ENCODE data around the gene ANXA6.

Gene ANXA6

DNA sequence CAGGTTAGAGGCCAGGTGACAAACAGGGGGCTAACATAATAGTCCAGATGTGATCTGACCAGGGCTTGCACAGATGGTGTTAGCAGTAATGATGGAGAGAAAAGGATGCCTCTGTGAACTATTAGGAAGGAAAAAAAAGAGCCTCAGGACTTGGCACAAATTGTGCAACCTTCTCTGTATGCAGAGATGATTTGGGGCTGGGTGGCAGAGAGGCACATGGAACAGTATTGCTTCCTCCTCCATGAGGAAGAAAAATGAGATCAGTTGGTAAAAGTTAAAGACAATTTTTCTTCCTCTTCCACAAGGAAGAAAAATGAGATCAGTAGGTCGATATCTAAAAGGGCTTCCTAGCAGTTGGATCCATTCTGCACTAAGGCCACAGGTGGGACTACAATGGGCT, 13.9 kb upstream of the ANXA6 start:
- Histone ChIP-seq H3K4me3 (replicated peaks; ENCODE audit: low read depth, low read length) (no peak overlapping the region), H3K36me3 (ENCODE audit: control insufficient read depth, insufficient read depth, low read length) (no peaks in the 10 kb centered on the region), H3K27me3 (replicated peaks; ENCODE audit: control insufficient read depth, insufficient read depth, low read length) (no peaks in the 10 kb centered on the region)
- TF ChIP-seq, protein P1, sequence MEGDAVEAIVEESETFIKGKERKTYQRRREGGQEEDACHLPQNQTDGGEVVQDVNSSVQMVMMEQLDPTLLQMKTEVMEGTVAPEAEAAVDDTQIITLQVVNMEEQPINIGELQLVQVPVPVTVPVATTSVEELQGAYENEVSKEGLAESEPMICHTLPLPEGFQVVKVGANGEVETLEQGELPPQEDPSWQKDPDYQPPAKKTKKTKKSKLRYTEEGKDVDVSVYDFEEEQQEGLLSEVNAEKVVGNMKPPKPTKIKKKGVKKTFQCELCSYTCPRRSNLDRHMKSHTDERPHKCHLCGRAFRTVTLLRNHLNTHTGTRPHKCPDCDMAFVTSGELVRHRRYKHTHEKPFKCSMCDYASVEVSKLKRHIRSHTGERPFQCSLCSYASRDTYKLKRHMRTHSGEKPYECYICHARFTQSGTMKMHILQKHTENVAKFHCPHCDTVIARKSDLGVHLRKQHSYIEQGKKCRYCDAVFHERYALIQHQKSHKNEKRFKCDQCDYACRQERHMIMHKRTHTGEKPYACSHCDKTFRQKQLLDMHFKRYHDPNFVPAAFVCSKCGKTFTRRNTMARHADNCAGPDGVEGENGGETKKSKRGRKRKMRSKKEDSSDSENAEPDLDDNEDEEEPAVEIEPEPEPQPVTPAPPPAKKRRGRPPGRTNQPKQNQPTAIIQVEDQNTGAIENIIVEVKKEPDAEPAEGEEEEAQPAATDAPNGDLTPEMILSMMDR (IDR thresholded peaks at IDR 0.05; ENCODE audit: insufficient read depth, low read length, poor library complexity, severe bottlenecking), result no peak
- no peak for DNase-seq (ENCODE audit: extremely low read depth, insufficient read length)

DNA sequence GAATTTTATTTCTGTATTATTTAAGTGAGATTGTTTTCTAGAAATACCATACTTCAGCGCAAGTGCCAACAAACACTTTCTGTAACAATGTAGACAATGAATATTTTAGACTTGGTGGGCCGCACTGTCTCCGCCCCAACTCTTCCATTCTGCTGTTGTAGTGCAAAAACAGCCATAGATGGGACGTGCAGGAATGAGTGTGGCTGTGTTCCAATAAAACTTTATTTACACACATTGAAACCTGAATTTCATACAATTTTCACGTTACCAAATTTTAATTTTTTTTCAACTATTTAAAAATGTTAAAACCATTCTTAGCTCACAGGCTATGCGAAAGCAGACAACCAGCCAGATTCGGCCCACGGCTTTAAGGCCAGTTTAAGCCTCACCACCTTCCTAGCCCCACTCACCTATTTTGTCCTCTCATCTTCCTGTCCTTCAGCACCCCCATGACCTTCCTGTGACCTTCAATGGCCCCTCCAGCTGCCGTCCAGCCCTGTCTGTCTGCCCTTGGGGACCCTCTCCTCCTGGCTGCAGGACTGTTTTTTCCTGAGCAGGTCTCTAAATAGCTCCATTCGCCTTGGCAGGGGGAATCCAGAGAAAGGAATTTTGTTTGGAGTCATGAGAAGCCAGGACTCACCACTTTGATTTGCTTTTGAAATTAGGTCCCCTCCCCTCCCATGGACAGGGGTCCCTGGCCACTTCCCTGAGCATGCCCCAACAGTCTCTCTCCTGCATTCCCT, 11.2 kb upstream of the ANXA6 start:
- DNase-seq (ENCODE audit: extremely low read depth, insufficient read length), result no peak
- TF ChIP-seq, protein P1 (IDR thresholded peaks at IDR 0.05; ENCODE audit: insufficient read depth, low read length, poor library complexity, severe bottlenecking), result no peak
- H3K36me3 ChIP-seq (ENCODE audit: control insufficient read depth, insufficient read depth, low read length), result no peaks in the 10 kb centered on the region
- no peak overlapping the region for H3K4me3 ChIP-seq (replicated peaks; ENCODE audit: low read depth, low read length)
- no peaks in the 10 kb centered on the region for H3K27me3 ChIP-seq (replicated peaks; ENCODE audit: control insufficient read depth, insufficient read depth, low read length)

DNA sequence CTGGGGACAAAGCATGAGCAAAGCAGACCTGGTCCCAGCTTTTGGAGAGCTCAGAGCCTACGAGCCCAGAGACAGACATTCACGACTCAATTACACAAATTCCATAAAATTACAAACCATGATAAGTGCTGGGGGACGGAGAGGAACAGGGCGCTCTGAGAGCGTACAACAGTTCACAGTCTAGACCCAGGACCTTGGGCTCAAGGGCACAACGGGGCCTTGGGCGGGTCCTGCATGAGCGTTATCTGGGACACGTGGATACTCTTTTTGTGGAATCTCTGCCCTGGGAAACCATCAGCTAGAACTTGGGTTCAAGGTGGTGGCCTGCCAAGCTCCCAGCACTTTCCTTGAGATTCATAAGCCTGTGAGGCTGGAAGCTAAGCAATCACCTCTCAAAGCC, 9.4 kb upstream of the ANXA6 start:
- no peaks in the 10 kb centered on the region for H3K27me3 ChIP-seq (replicated peaks; ENCODE audit: control insufficient read depth, insufficient read depth, low read length)

DNA sequence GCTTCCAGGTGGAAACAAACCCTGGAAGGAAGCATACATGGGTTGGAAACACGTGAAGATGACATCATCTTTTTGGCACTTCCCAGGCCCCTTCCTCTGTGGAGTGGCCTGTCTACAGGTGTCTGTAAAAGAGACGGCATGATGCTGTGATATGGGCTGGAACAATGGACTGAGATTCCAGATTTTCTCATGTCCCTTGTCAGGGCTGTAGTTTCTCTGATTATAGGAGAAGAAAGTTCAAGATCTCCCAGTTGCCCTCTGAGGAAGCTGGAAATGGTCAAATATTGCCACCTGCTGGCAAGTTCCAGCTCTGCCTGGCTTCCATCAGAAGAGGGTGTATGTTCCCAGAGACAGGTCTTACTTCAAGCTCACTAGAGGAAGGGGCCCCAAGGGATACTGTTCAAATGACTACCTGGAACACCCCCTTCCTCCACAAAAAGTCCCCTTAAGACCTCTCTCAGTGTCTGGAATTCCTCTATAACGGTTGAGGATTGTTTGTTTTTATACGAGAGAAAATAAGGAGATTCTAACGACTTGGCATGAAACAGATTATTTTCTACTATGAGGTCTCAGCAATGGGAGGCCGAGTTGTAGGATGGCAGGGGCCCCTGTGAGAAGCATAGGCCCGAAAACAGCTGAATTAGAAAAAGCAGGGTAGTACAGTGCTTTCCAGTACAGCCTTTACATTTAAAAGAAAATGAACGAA, 7.3 kb upstream of the ANXA6 start:
- Histone ChIP-seq H3K4me3 (replicated peaks; ENCODE audit: low read depth, low read length) (no peak overlapping the region), H3K27me3 (replicated peaks; ENCODE audit: control insufficient read depth, insufficient read depth, low read length) (no peaks in the 10 kb centered on the region), H3K36me3 (ENCODE audit: control insufficient read depth, insufficient read depth, low read length) (no peaks in the 10 kb centered on the region)
- DNase-seq (ENCODE audit: extremely low read depth, insufficient read length), result peak; percentile 52
- TF ChIP-seq, protein P1 (IDR thresholded peaks at IDR 0.05; ENCODE audit: insufficient read depth, low read length, poor library complexity, severe bottlenecking), result peak; percentile 86

More for the DNA sequence above, 9.4 kb upstream of the ANXA6 start:
- TF ChIP-seq, protein P1 (IDR thresholded peaks at IDR 0.05; ENCODE audit: insufficient read depth, low read length, poor library complexity, severe bottlenecking), result no peak
- Histone ChIP-seq H3K4me3 (replicated peaks; ENCODE audit: low read depth, low read length) (no peak overlapping the region), H3K36me3 (ENCODE audit: control insufficient read depth, insufficient read depth, low read length) (no peaks in the 10 kb centered on the region)
- no peak for DNase-seq (ENCODE audit: extremely low read depth, insufficient read length)

DNA sequence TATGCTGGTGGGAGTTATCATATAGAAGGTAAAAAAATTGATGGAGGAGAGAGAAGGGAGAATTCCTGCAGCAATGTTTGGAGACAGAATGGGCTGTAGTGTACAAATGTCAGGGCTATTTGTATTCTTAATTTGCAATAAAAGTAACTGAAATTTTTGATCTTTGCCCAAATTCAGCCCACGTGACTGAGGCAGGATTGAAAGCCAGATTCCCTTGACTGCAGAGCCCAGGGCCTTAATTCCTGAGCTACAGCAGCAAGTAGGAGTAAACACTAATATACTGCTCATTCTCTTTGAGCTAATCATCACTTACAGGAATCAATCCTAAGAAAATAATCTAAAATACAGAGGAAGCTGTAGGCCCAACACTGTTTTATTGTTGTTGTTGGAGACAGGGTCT, 5.2 kb upstream of the ANXA6 start:
- Histone ChIP-seq H3K36me3 (ENCODE audit: control insufficient read depth, insufficient read depth, low read length) (no peaks in the 10 kb centered on the region), H3K27me3 (replicated peaks; ENCODE audit: control insufficient read depth, insufficient read depth, low read length) (no peaks in the 10 kb centered on the region), H3K4me3 (replicated peaks; ENCODE audit: low read depth, low read length) (no peak overlapping the region)
- DNase-seq (ENCODE audit: extremely low read depth, insufficient read length), result no peak
- TF ChIP-seq, protein P1 (IDR thresholded peaks at IDR 0.05; ENCODE audit: insufficient read depth, low read length, poor library complexity, severe bottlenecking), result no peak
